KOPT-K1 (cell line): ENCODE results near the gene MROH7.
"Not testable (repeated sequence)": the region's sequence is repeated elsewhere in the genome, so short reads cannot be mapped to it uniquely, and the experiment has no call there.

Experiments
- H3K27ac ChIP-seq: fragments of 200-600 bp; sonication (generic); 2 replicates; pipeline ENCODE4 v1.5.1; 2016; ENCODE audit warnings: antibody characterized with exemption, mild to moderate bottlenecking, low read depth, low read length; ENCODE audit not compliant: poor library complexity, severe bottlenecking
- H3K36me3 ChIP-seq: fragments of 200-600 bp; sonication (generic); 2 replicates; pipeline ENCODE4 v1.5.1; 2017; ENCODE audit warnings: antibody characterized with exemption, mild to moderate bottlenecking, low read length, moderate library complexity; ENCODE audit not compliant: insufficient read depth
- H3K9me3 ChIP-seq: fragments of 200-600 bp; sonication (generic); 2 replicates; pipeline ENCODE4 v1.5.1; 2017; ENCODE audit warnings: antibody characterized with exemption, low read length, mild to moderate bottlenecking; ENCODE audit not compliant: insufficient read depth, poor library complexity, severe bottlenecking

Gene MROH7

GRCh38 chr1:54624466-54625464, 16.8 kb upstream of the MROH7 start:
- Histone ChIP-seq H3K36me3 (no peaks in the 10 kb centered on the region), H3K9me3 (no peaks in the 10 kb centered on the region), H3K27ac (no peak overlapping the region)

GRCh38 chr1:54627196-54627595, 14.4 kb upstream of the MROH7 start:
- no peak overlapping the region for H3K27ac ChIP-seq
- no peaks in the 10 kb centered on the region for H3K36me3 ChIP-seq

GRCh38 chr1:54635804-54636203, 5.8 kb upstream of the MROH7 start:
- H3K36me3 ChIP-seq, H3K9me3 ChIP-seq, H3K27ac ChIP-seq: not testable (repeated sequence)

More at GRCh38 chr1:54627196-54627595, 14.4 kb upstream of the MROH7 start:
- H3K9me3 ChIP-seq: no peaks in the 10 kb centered on the region

DNA sequence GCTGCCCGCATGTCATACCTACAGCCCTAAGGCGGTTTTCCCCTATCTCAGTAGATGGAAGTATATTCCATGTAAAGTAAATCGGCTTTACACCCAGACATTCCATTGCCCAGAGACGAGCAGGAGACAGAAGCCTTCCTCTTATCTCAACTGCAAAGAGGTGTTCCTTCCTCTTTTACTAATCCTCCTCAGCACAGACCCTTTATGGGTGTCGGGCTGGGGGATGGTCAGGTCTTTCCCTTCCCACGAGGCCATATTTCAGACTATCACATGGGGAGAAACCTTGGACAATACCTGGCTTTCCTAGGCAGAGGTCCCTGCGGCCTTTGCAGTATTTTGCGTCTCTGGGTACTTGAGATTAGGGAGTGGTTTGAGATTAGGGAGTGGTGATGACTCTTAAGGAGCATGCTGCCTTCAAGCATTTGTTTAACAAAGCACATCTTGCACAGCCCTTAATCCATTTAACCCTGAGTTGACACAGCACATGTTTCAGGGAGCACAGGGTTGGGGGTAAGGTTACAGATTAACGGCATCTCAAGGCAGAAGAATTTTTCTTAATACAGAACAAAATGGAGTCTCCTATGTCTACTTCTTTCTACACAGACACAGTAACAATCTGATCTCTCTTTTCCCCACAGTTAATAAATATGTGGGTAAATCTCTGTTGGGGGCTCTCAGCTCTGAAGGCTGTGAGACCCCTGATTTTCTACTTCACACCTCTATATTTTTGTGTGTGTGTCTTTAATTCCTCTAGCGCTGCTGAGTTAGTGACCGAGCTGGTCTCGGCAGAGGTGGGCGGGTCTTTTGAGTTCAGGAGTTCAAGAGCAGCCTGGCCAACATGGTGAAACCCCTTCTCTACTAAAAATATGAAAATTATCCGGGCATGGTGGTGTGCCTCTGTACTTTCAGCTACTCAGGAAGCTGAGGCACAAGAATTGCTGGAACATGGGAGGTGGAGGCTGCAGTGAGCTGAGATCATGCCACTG, 4.8 kb upstream of the MROH7 start:
- not testable (repeated sequence) for H3K27ac ChIP-seq, H3K9me3 ChIP-seq, H3K36me3 ChIP-seq

GRCh38 chr1:54640361-54640760, 1.2 kb upstream of the MROH7 start:
- H3K9me3 ChIP-seq: peaks cover 16% of the 10 kb centered on the region

DNA sequence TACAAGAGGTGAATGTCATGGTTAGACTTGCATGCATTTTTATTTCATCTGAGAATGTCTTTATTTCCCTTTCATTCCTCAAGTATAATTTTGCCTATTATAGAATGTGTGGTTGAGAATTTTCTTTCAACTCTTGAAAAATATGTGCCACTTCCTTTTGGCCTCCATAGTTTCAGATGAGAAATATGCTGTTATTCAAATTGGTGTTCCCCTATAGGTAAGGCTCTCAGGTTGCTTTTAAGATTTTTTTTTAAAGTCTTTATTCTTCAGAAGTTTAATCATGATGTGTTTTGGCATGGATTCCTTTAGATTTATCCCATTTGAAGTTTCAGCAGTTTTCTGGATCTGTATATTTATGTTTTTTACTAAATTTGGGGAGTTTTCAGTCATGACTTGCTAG, 2.1 kb downstream of the MROH7 start:
- H3K36me3 ChIP-seq: no peaks in the 10 kb centered on the region
- H3K9me3 ChIP-seq: peaks cover 16% of the 10 kb centered on the region
- H3K27ac ChIP-seq: no peak overlapping the region

More at GRCh38 chr1:54640361-54640760, 1.2 kb upstream of the MROH7 start:
- Histone ChIP-seq H3K27ac (no peak overlapping the region), H3K36me3 (no peaks in the 10 kb centered on the region)

DNA sequence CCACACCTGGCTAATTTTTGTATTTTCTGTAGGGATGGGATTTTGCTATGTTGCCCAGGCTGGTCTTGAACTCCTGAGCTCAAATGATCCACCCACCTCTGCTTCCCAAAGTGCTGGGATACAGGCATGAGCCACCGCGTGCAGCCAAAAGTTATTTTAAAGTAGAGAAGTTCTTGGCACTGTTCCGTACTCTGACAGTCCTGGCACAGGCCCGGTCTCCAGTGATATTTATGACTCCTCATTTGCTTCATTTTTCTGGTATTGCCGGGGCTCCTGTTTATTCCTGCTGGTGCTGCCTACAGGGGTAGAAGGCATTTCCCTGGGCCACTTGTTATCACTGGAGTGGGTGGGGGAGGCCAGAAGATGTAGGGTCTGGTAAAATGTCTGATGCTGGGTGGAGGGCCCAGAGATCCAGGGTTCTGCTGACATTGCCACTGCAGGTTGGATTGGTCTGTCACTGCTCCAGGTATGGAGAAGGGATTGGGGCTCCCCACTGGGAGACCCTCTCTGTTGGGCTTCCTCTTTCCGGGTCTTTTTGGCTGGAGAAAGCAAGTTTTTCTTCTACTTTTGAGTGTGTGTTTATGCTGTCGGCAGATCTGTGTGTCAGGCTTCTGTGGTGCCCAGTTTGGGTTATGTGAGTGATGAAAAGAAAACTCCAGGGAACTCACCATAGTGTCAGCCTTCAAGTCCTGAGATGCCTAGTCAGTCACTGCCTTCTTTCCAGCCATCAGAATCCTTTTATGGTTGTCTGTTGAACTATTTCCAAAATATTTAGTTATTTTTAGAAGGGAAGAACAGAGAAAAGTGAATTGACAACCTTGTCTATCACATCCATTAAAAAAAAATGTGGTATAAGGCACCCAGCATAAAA, 4.5 kb downstream of the MROH7 start:
- H3K36me3 ChIP-seq: no peaks in the 10 kb centered on the region
- H3K27ac ChIP-seq: no peak overlapping the region
- H3K9me3 ChIP-seq: peaks cover 16% of the 10 kb centered on the region

DNA sequence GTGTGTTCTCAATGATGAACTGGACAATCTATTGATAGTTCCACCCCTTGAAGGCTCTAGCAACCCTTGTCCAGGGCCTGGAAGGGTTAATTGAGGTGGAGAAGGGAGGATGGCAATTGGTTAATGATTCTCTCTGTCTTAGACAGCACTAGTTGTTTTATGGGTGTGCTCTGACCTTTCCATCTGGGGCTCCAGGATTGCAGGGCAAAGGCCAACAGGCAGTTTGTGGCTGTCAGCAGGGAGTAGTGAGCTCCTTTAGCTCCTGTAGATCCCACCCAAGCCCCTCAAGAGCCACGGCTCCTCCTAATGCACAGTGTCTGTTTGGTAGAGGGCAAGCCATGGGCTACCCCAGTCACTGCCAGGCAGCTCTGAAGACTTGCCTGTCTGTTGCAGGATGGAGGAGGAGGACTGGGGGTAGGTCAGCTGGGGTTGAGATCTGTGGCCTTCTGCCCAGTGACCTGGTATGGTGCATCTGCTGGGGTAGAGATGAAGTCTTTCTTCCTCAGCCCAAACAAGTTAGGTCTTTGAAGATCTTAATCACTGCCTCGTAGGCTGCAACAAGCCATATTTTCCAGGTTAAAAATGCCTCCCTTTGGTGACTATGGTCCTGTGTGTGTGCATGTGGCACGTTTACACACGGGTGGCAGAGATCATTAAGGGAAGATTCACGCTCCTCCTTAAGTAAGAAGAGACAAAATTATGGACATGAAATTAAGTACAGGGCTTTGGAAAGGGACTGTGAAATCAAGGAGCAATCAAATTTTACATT, 7.7 kb downstream of the MROH7 start:
- no peak overlapping the region for H3K27ac ChIP-seq
- H3K9me3 ChIP-seq: peaks cover under 1% of the 10 kb centered on the region
- H3K36me3 ChIP-seq: no peaks in the 10 kb centered on the region

- H3K27ac ChIP-seq: no peak overlapping the region
- no peaks in the 10 kb centered on the region for H3K9me3 ChIP-seq
- no peaks in the 10 kb centered on the region for H3K36me3 ChIP-seq
Observed at GRCh38 chr1:54649921-54650320, 8.3 kb downstream of the MROH7 start.

DNA sequence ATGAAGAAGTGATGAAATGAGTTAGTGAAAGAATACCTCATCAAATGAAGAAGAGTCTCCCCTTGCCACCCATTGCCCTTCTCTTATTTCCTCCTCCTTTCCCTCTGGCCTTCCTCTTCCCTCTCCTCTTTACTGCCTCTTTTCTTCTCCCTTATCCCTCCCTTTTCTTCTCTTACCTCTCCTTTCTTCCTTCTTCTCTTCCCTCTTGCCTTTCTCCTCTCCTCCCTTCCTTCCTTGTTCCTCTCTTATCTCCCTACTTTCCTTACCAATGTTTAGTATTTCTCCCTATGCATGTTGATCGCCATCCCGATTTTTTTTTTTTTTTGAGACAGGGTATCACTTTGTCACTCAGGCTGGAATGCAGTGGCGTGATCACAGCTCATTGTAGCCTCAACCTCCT, 8.8 kb downstream of the MROH7 start:
- Histone ChIP-seq H3K36me3 (no peaks in the 10 kb centered on the region), H3K27ac (no peak overlapping the region)

GRCh38 chr1:54651608-54652007, 10.0 kb downstream of the MROH7 start:
- no peaks in the 10 kb centered on the region for H3K9me3 ChIP-seq
- no peaks in the 10 kb centered on the region for H3K36me3 ChIP-seq
- no peak overlapping the region for H3K27ac ChIP-seq

More for the DNA sequence above, 8.8 kb downstream of the MROH7 start:
- no peaks in the 10 kb centered on the region for H3K9me3 ChIP-seq

- H3K9me3 ChIP-seq: no peaks in the 10 kb centered on the region
- H3K36me3 ChIP-seq: no peaks in the 10 kb centered on the region
- H3K27ac ChIP-seq: no peak overlapping the region
Observed at GRCh38 chr1:54652168-54652567, 10.6 kb downstream of the MROH7 start.

- peaks cover 2% of the 10 kb centered on the region for H3K9me3 ChIP-seq
- H3K36me3 ChIP-seq: no peaks in the 10 kb centered on the region
- H3K27ac ChIP-seq: no peak overlapping the region
Observed at GRCh38 chr1:54653036-54653435, 11.4 kb downstream of the MROH7 start.
